Mesenchymal stem cell (in vitro differentiated cells and primary cell): Measurements from ENCODE around the gene RNF128.
A peak's percentile ranks its signal among the peaks of the same experiment; 100 is the strongest.

Experiments
- DNase-seq: peaks from one replicate; pipeline ENCODE4 v3.0.0-alpha.2; 2013
- H2AFZ ChIP-seq: one replicate; pipeline ENCODE4 v1.6.1; 2013; ENCODE audit warnings: low read depth, mild to moderate bottlenecking, control low read depth, inconsistent platforms, low read length, moderate library complexity
- H2AK5ac ChIP-seq: 2 replicates; pipeline ENCODE4 v1.6.1; 2013; ENCODE audit warnings: low read length, moderate library complexity, mild to moderate bottlenecking, inconsistent platforms; ENCODE audit not compliant: severe bottlenecking
- H2BK120ac ChIP-seq: one replicate; pipeline ENCODE4 v1.6.1; 2013; ENCODE audit warnings: low read depth, mild to moderate bottlenecking, inconsistent platforms, low read length, moderate library complexity
- H2BK12ac ChIP-seq, 2 experiments: one replicate each; pipeline ENCODE4 v1.6.1; 2013; ENCODE audit warnings: inconsistent platforms in 2 of 2, low read length in 2 of 2, mild to moderate bottlenecking in 2 of 2, moderate library complexity in 2 of 2, control low read depth in 1 of 2
- H2BK15ac ChIP-seq: one replicate; pipeline ENCODE4 v1.6.1; 2013; ENCODE audit warnings: mild to moderate bottlenecking, low read depth, inconsistent platforms; ENCODE audit not compliant: poor library complexity, severe bottlenecking
- H2BK5ac ChIP-seq: 2 replicates; pipeline ENCODE4 v1.6.1; 2013; ENCODE audit warnings: low read depth, mild to moderate bottlenecking, low read length, control low read depth, inconsistent platforms; ENCODE audit not compliant: poor library complexity, severe bottlenecking
- H3K14ac ChIP-seq, 2 experiments: one replicate each; pipeline ENCODE4 v1.6.1; 2013; ENCODE audit warnings: inconsistent platforms in 2 of 2, low read length in 2 of 2, control low read depth in 1 of 2, mild to moderate bottlenecking in 1 of 2, moderate library complexity in 1 of 2
- H3K18ac ChIP-seq, 2 experiments: one replicate each; pipeline ENCODE4 v1.6.1; 2013; ENCODE audit warnings: inconsistent platforms in 2 of 2, low read length in 2 of 2, control low read depth in 1 of 2, low read depth in 1 of 2, mild to moderate bottlenecking in 1 of 2
- H3K23ac ChIP-seq, 2 experiments: one replicate each; pipeline ENCODE4 v1.6.1; 2013; ENCODE audit warnings: inconsistent platforms in 2 of 2, low read length in 2 of 2, mild to moderate bottlenecking in 2 of 2, moderate library complexity in 2 of 2, control low read depth in 1 of 2
- H3K27ac ChIP-seq: 2 replicates; pipeline ENCODE4 v1.5.1; 2013; ENCODE audit warnings: mild to moderate bottlenecking, moderate library complexity, low read length, control low read depth, inconsistent platforms; ENCODE audit not compliant: poor library complexity, severe bottlenecking
- H3K27me3 ChIP-seq, 2 experiments: 2 replicates each; pipeline versions ENCODE4 v1.6.1 to v1.7.0; 2013; ENCODE audit warnings: low read length in 2 of 2, mild to moderate bottlenecking in 2 of 2, moderate library complexity in 2 of 2, control low read depth in 1 of 2, inconsistent platforms in 1 of 2; ENCODE audit not compliant: control insufficient read depth in 1 of 2, insufficient read depth in 1 of 2
- H3K36me3 ChIP-seq, 2 experiments: 2 replicates each; pipeline versions ENCODE4 v1.6.1 to v1.7.0; 2013; ENCODE audit warnings: low read length in 2 of 2, control low read depth in 1 of 2, inconsistent platforms in 1 of 2, low read depth in 1 of 2, mild to moderate bottlenecking in 1 of 2; ENCODE audit not compliant: insufficient read depth in 2 of 2, control insufficient read depth in 1 of 2
- H3K4ac ChIP-seq, 2 experiments: one replicate each; pipeline ENCODE4 v1.6.1; 2013; ENCODE audit warnings: inconsistent platforms in 2 of 2, low read length in 2 of 2, mild to moderate bottlenecking in 2 of 2, moderate library complexity in 2 of 2, control low read depth in 1 of 2, low read depth in 1 of 2
- H3K4me1 ChIP-seq: 2 replicates; pipeline ENCODE4 v1.6.1; 2013; ENCODE audit warnings: low read depth, low read length, control low read depth; ENCODE audit not compliant: control insufficient read depth, insufficient read depth
- H3K4me2 ChIP-seq: 2 replicates; pipeline ENCODE4 v1.6.1; 2013; ENCODE audit warnings: low read length, mild to moderate bottlenecking, inconsistent platforms; ENCODE audit not compliant: poor library complexity, severe bottlenecking
- H3K4me3 ChIP-seq, 2 experiments: 2 replicates each; pipeline versions ENCODE4 v1.5.1 to v1.7.0; 2013; ENCODE audit warnings: low read length in 2 of 2, mild to moderate bottlenecking in 2 of 2, control low read depth in 1 of 2, low read depth in 1 of 2; ENCODE audit not compliant: insufficient read depth in 1 of 2
- H3K79me1 ChIP-seq: replicated peaks from 2 replicates; pipeline ENCODE4 v1.6.1; 2013; ENCODE audit warnings: mild to moderate bottlenecking, control low read depth, low read length, inconsistent platforms; ENCODE audit not compliant: poor library complexity, severe bottlenecking
- H3K9ac ChIP-seq: 2 replicates; pipeline ENCODE4 v1.7.0; 2013; ENCODE audit warnings: mild to moderate bottlenecking, low read length, moderate library complexity
- H3K9me3 ChIP-seq: 2 replicates; pipeline ENCODE4 v1.7.0; 2013; ENCODE audit warnings: mild to moderate bottlenecking, low read length; ENCODE audit not compliant: control insufficient read depth
- H4K8ac ChIP-seq: one replicate; pipeline ENCODE4 v1.6.1; 2013; ENCODE audit warnings: inconsistent platforms, mild to moderate bottlenecking, low read length, moderate library complexity
- H4K91ac ChIP-seq: one replicate; pipeline ENCODE4 v1.6.1; 2013; ENCODE audit warnings: mild to moderate bottlenecking, low read length, inconsistent platforms
- WGBS: methylation state at CpG from one replicate; pipeline ENCODE4 v1.1.7; 2013; ENCODE audit warnings: mixed read lengths; 5-methylcytosine and 5-hydroxymethylcytosine counted together

Gene RNF128

GRCh38 chrX:106692425-106693065, 34.0 kb upstream of the RNF128 start:
- Histone ChIP-seq H2BK5ac (no peak overlapping the region), H3K4me1 (no peaks in the 10 kb centered on the region), H4K91ac (no peak overlapping the region), H3K4ac (no peak overlapping the region), H3K14ac (no peak overlapping the region), H3K4me3 (no peak overlapping the region), H3K27me3 (peaks cover 0 to 24% of the 10 kb centered on the region in 2 experiments), H3K18ac (no peak overlapping the region), H2AK5ac (no peak overlapping the region), H3K27ac (no peak overlapping the region), H2BK12ac (no peak overlapping the region), H3K9ac (no peak overlapping the region), H2AFZ (no peak overlapping the region), H3K9me3 (peaks cover 12% of the 10 kb centered on the region), H3K4me2 (no peak overlapping the region), H4K8ac (no peak overlapping the region), H2BK120ac (no peak overlapping the region), H3K23ac (no peak overlapping the region), H2BK15ac (no peak overlapping the region), H3K79me1 (no peaks in the 10 kb centered on the region), H3K36me3 (no peaks in the 10 kb centered on the region)
- no peak for DNase-seq
- 91% methylated on average over 5 of the region's 7 CpGs for WGBS

- H2AK5ac ChIP-seq: no peak overlapping the region
- no peaks in the 10 kb centered on the region for H3K9me3 ChIP-seq
- H2BK5ac ChIP-seq: no peak overlapping the region
- WGBS: 64% methylated on average over 2 of the region's 3 CpGs
- no peak overlapping the region for H3K18ac ChIP-seq
- H3K79me1 ChIP-seq: no peaks in the 10 kb centered on the region
- peaks cover 0 to 29% of the 10 kb centered on the region in 2 experiments for H3K27me3 ChIP-seq
- no peak overlapping the region for H3K4me3 ChIP-seq
- H2BK120ac ChIP-seq: no peak overlapping the region
- H2AFZ ChIP-seq: no peak overlapping the region
- H3K27ac ChIP-seq: no peak overlapping the region
- H3K4ac ChIP-seq: no peak overlapping the region
- no peak overlapping the region for H3K9ac ChIP-seq
- H2BK15ac ChIP-seq: no peak overlapping the region
- no peak for DNase-seq
- H3K36me3 ChIP-seq: no peaks in the 10 kb centered on the region
- H3K14ac ChIP-seq: no peak overlapping the region
- H3K4me1 ChIP-seq: no peaks in the 10 kb centered on the region
- no peak overlapping the region for H4K91ac ChIP-seq
- no peak overlapping the region for H2BK12ac ChIP-seq
- H3K4me2 ChIP-seq: no peak overlapping the region
- no peak overlapping the region for H3K23ac ChIP-seq
- H4K8ac ChIP-seq: no peak overlapping the region
Observed at GRCh38 chrX:106696502-106696901, 30.0 kb upstream of the RNF128 start.

- Histone ChIP-seq H3K4me1 (no peaks in the 10 kb centered on the region), H3K23ac (no peak overlapping the region), H3K27me3 (peaks cover 0 to 24% of the 10 kb centered on the region in 2 experiments), H3K4ac (no peak overlapping the region), H3K79me1 (no peaks in the 10 kb centered on the region), H3K4me3 (no peak overlapping the region), H2BK5ac (no peak overlapping the region), H3K4me2 (no peak overlapping the region), H3K36me3 (no peaks in the 10 kb centered on the region), H2BK120ac (no peak overlapping the region), H3K14ac (no peak overlapping the region), H2BK12ac (no peak overlapping the region), H2AK5ac (no peak overlapping the region), H4K8ac (no peak overlapping the region), H3K9ac (peak overlapping the region; percentile 63), H2BK15ac (no peak overlapping the region), H3K18ac (no peak overlapping the region), H3K27ac (no peak overlapping the region), H3K9me3 (no peaks in the 10 kb centered on the region), H2AFZ (no peak overlapping the region), H4K91ac (no peak overlapping the region)
- 51% methylated on average over 3 of the region's 3 CpGs for WGBS
- DNase-seq: peak; percentile 13
Observed at GRCh38 chrX:106698693-106699092, 27.8 kb upstream of the RNF128 start.

- Histone ChIP-seq H3K4me3 (no peak overlapping the region), H3K27ac (no peak overlapping the region), H2BK120ac (no peak overlapping the region), H3K4me2 (no peak overlapping the region), H2BK12ac (no peak overlapping the region), H2BK15ac (no peak overlapping the region), H2AK5ac (no peak overlapping the region), H2BK5ac (no peak overlapping the region), H3K14ac (no peak overlapping the region), H3K9me3 (no peaks in the 10 kb centered on the region), H3K9ac (no peak overlapping the region), H3K23ac (no peak overlapping the region), H3K27me3 (peaks cover 0 to 9% of the 10 kb centered on the region in 2 experiments), H3K36me3 (no peaks in the 10 kb centered on the region), H4K8ac (no peak overlapping the region), H3K4ac (no peak overlapping the region), H4K91ac (no peak overlapping the region), H3K4me1 (no peaks in the 10 kb centered on the region), H2AFZ (no peak overlapping the region), H3K18ac (no peak overlapping the region), H3K79me1 (no peaks in the 10 kb centered on the region)
- DNase-seq: no peak
- no CpG with 5 or more reads among the region's 1 CpG for WGBS
Observed at GRCh38 chrX:106702636-106703035, 23.9 kb upstream of the RNF128 start.
